Effector memory CD4-positive, alpha-beta T cell (primary cell): ENCODE data around the gene ZFP62.

Experiments used
- DNase-seq, 3 donors: peaks; one replicate each; pipeline ENCODE4 v3.0.0-alpha.2; 2020
- H3K27ac ChIP-seq: 2 replicates; pipeline ENCODE4 v1.7.0; 2013; ENCODE audit warnings: mild to moderate bottlenecking, low read length, moderate library complexity; ENCODE audit not compliant: insufficient read depth, poor library complexity, severe bottlenecking
- H3K27me3 ChIP-seq: replicated peaks from 2 replicates; pipeline ENCODE4 v1.7.0; 2013; ENCODE audit warnings: mild to moderate bottlenecking, low read length; ENCODE audit not compliant: insufficient read depth, control insufficient read depth, poor library complexity, severe bottlenecking
- H3K36me3 ChIP-seq: 2 replicates; pipeline ENCODE4 v1.7.0; 2013; ENCODE audit warnings: mild to moderate bottlenecking, low read length, moderate library complexity; ENCODE audit not compliant: control insufficient read depth, insufficient read depth
- H3K4me1 ChIP-seq: 2 replicates; pipeline ENCODE4 v1.7.0; 2013; ENCODE audit warnings: low read length, mild to moderate bottlenecking; ENCODE audit not compliant: control insufficient read depth, insufficient read depth, poor library complexity, severe bottlenecking
- H3K4me3 ChIP-seq: 2 replicates; pipeline ENCODE4 v1.7.0; 2013; ENCODE audit warnings: low read length, low read depth, mild to moderate bottlenecking; ENCODE audit not compliant: insufficient read depth, poor library complexity, severe bottlenecking
- H3K9me3 ChIP-seq: 2 replicates; pipeline ENCODE4 v1.7.0; 2013; ENCODE audit warnings: mild to moderate bottlenecking, low read length, moderate library complexity; ENCODE audit not compliant: control insufficient read depth

The ZFP62 gene

DNA sequence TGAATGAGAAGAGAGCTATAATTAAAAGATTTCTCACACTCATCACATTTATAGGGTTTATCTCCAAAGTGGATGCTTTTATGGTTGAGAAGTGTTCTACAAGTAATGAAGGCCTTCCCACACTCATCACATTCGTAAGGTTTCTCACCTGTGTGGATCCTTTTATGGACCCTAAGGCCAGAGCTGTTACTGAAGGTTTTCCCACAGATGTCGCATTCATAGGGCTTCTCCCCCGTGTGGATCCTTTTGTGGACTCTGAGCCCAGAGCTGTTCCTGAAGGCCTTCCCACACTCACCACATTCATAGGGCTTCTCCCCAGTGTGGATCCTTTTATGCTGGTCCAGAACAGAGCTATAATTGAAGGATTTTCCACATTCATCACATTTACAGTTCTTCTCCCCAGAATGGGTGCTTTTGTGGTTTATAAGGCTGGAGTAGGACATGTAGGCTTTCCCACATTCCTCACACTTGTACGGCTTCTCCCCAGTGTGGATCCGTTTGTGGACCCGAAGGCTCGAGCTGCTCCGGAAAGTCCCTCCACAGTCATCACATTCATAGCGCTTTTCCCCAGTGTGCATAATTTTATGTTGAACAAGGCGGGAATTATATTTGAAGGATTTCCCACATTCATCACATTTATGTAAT is 10.5 kb downstream of the ZFP62 start:
- H3K27ac ChIP-seq, result no peak overlapping the region
- no peaks in the 10 kb centered on the region for H3K4me1 ChIP-seq
- no peaks in the 10 kb centered on the region for H3K9me3 ChIP-seq
- no peak for DNase-seq
- peaks cover 31% of the 10 kb centered on the region for H3K36me3 ChIP-seq
- H3K27me3 ChIP-seq, result no peaks in the 10 kb centered on the region
- H3K4me3 ChIP-seq, result no peak overlapping the region

DNA sequence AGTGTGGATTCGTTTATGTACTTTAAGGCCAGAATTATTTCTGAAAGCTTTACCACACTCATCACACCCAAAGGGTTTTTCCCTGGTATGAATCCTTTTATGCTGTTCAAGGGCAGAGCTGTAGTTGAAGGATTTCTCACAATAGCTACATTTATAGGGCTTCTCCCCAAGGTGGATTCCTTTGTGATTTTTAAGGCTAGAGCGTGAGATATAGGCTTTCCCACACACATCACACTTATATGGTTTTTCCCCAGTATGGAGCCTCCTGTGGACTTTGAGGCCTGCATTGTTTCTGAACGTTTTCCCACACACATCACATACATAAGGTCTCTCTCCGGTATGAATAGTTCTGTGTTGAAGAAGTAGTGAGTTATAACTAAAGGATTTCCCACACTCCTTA is 11.2 kb downstream of the ZFP62 start:
- Histone ChIP-seq H3K9me3 (no peaks in the 10 kb centered on the region), H3K4me3 (no peak overlapping the region), H3K27me3 (no peaks in the 10 kb centered on the region), H3K27ac (no peak overlapping the region), H3K4me1 (no peaks in the 10 kb centered on the region), H3K36me3 (peaks cover 31% of the 10 kb centered on the region)
- no peak for DNase-seq

DNA sequence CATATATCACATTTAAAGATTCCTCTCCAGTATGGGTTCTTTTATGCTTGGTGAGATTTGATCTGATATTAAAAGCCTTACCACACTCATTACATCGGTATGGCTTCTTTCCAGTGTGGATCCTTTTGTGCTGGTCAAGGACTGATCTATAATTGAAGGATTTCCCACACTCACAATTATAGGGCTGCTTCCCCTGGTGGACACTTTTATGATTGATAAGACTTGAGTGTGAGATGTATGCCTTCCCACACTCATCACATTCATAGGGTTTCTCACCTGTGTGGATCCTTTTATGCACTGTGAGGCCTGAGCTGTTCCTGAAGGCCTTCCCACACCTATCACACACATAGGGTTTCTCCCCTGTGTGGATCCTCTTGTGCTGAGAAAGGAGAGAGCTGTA is 12.2 kb downstream of the ZFP62 start:
- Histone ChIP-seq H3K4me3 (no peak overlapping the region), H3K4me1 (no peaks in the 10 kb centered on the region), H3K36me3 (peaks cover 31% of the 10 kb centered on the region), H3K9me3 (no peaks in the 10 kb centered on the region), H3K27me3 (no peaks in the 10 kb centered on the region), H3K27ac (no peak overlapping the region)
- no peak for DNase-seq

DNA sequence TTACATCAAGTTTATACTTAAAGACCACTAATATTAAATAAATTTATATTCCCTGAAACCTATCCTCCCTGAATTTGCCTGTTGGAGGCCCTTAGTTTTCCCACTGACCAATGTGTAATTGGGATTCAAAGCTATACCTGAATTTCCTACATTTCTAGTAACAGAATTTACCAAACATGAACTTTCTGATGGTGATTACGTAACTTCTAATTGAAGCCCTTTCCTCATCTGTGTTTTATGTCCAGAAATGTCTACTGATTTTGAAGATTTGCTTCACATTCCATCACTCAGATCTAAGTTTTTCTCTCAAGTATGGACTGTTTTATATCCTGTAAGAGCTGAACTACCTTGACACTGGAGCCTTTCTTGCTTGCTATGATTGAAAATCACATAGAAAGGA is 12.8 kb downstream of the ZFP62 start:
- Histone ChIP-seq H3K27me3 (no peaks in the 10 kb centered on the region), H3K4me3 (no peak overlapping the region), H3K36me3 (peaks cover 31% of the 10 kb centered on the region)

DNA sequence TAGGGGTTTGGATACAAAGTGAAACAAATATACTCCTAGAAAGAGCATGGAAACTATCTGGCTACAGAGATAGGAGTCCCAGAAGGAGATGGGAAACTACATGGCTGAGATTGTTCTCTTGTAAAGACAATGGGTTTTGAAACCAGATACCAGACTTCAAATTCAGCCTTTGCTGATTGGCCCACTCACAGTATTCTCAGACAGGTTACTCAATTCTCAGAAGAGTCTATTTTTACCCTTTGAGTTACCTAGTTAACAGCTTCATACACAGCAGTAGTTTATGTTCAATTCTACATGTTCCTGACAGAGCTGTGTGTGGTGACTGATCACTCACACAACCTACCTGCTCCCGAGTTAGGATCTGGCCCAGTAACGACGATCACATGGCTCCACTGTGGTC is 14.1 kb downstream of the ZFP62 start:
- H3K9me3 ChIP-seq, result no peaks in the 10 kb centered on the region
- H3K27me3 ChIP-seq, result no peaks in the 10 kb centered on the region
- no peak overlapping the region for H3K4me3 ChIP-seq
- no peaks in the 10 kb centered on the region for H3K4me1 ChIP-seq
- H3K36me3 ChIP-seq, result peaks cover 31% of the 10 kb centered on the region
- H3K27ac ChIP-seq, result no peak overlapping the region
- DNase-seq, result no peak

More for the DNA sequence above, 12.8 kb downstream of the ZFP62 start:
- DNase-seq, result no peak
- no peak overlapping the region for H3K27ac ChIP-seq
- H3K4me1 ChIP-seq, result no peaks in the 10 kb centered on the region
- no peaks in the 10 kb centered on the region for H3K9me3 ChIP-seq

DNA sequence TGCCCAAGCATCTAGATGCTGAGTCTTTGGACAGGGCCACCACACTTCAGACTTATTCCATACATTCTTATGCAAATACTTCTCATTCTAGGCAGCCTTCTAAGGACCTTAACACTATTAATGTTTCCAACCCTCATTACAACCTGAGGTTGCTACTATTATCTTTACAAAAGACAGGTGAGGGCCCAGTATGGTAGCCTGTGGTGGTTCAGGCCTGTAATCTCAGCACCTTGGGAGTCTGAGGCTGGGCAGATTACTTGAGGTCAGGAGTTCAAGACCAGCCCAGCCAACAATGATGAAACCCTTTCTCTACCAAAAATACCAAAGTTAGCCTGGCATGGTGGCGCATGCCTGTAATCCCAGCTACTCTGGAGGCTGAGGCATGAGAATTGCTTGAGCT is 16.2 kb downstream of the ZFP62 start:
- Histone ChIP-seq H3K36me3 (peaks cover 13% of the 10 kb centered on the region), H3K9me3 (no peaks in the 10 kb centered on the region), H3K27ac (no peak overlapping the region), H3K4me1 (no peaks in the 10 kb centered on the region), H3K27me3 (no peaks in the 10 kb centered on the region), H3K4me3 (no peak overlapping the region)
- no peak for DNase-seq

DNA sequence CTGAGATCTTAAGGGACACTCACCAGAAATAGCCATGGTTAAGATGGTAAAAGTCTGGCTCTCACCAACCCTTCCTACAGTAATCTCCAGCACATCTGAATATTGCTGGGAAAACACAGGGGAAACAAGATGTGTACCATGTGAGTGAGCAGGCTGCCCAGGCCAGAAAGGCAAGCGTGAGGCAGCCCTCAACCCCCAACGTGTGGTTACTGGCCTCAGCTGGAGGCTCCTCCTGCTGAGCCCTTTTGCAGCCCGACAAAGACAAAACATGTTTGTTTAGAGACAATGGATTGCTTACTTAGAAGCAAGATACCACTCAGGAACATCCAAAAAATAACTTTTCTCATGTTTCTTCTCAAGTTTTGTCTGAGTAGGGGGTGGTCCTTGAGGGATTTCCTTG is 16.6 kb downstream of the ZFP62 start:
- Histone ChIP-seq H3K9me3 (no peaks in the 10 kb centered on the region), H3K36me3 (peaks cover 8% of the 10 kb centered on the region), H3K4me1 (no peaks in the 10 kb centered on the region), H3K4me3 (no peak overlapping the region), H3K27ac (no peak overlapping the region), H3K27me3 (no peaks in the 10 kb centered on the region)
- DNase-seq, result no peak

DNA sequence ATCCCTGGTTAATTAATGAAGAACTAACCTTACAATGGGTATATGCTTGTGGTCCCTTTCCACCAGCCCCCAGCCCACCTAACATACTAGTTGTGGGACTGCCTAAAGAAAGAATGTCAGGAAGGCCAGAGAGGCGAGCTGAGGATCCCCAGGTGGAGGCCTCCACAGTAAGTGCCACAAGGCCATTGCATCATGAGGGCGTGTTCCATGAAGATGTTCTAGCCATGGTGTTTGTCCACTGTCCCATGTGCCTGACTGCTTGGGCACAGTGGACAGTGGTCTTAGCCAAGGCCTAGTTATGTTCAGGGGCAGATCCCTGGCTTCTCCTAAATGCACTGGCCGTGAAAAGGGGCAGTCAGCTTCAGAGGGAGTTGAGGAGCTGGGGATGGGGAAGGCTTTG is 21.1 kb downstream of the ZFP62 start:
- Histone ChIP-seq H3K36me3 (peaks cover 28% of the 10 kb centered on the region), H3K4me3 (no peak overlapping the region), H3K9me3 (no peaks in the 10 kb centered on the region), H3K27me3 (no peaks in the 10 kb centered on the region), H3K4me1 (no peaks in the 10 kb centered on the region), H3K27ac (no peak overlapping the region)
- no peak for DNase-seq

DNA sequence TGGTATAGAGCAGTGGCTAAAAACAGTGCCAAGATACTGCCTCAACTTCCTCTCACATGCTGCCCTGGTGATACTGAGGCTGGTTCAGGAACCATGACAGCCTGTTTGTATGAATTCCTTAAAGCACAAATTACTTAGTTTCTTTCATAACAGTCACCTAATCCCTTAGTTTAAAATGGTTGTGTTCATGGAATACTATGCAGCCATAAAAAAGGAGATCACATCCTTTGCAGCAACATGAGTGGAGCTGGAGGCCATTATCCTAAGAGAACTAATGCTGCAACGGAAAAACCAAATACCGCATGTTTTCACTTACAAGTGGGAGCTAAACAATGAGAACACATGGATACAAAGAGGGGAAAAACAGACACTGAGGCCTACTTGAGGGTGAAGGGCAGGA is 21.8 kb downstream of the ZFP62 start:
- no peak for DNase-seq
- H3K36me3 ChIP-seq, result peaks cover 33% of the 10 kb centered on the region
- peaks cover 3% of the 10 kb centered on the region for H3K4me1 ChIP-seq
- no peak overlapping the region for H3K4me3 ChIP-seq
- H3K27me3 ChIP-seq, result no peaks in the 10 kb centered on the region
- H3K9me3 ChIP-seq, result no peaks in the 10 kb centered on the region
- no peak overlapping the region for H3K27ac ChIP-seq

DNA sequence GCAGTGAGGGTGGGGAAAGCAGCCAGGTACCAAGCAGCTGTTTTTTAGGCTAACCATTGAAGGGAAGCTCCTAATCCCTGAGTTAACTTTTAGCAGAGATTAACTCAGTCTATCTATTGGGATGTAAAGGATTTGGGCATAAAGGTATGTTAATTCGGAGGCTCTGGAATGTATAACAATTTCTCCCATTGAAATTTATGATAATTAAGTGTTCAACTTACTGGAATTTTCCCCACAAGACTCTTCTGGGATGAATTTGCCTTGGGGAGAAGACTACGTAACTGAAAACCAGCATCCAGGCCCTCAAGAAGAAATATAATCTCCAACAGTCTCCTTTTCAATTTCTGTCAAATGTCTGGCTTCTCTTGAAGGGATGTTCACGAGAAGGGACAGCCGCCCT is 23.6 kb downstream of the ZFP62 start:
- DNase-seq, result no peak
- no peaks in the 10 kb centered on the region for H3K9me3 ChIP-seq
- no peaks in the 10 kb centered on the region for H3K27me3 ChIP-seq
- no peak overlapping the region for H3K27ac ChIP-seq
- peaks cover 9% of the 10 kb centered on the region for H3K4me1 ChIP-seq
- H3K4me3 ChIP-seq, result no peak overlapping the region
- H3K36me3 ChIP-seq, result peaks cover 33% of the 10 kb centered on the region
